ENCODE data around the gene NBEAL2.

Gene NBEAL2

GRCh38 chr3:46933261-46933660 is 46.2 kb upstream of the NBEAL2 start:
- TF ChIP-seq CTCF (IDR thresholded peaks at IDR 0.05; ENCODE audit: low read depth, low read length) = no peak
- DNase-seq (ENCODE audit: extremely low read depth, low read depth) = no peak

- no peak for TF ChIP-seq CTCF (IDR thresholded peaks at IDR 0.05; ENCODE audit: low read depth, low read length)
- no peak for DNase-seq (ENCODE audit: extremely low read depth, low read depth)
Measured at GRCh38 chr3:46934072-46934471, 45.4 kb upstream of the NBEAL2 start.

GRCh38 chr3:46934498-46935167 is 44.8 kb upstream of the NBEAL2 start:
- no peak for TF ChIP-seq CTCF (IDR thresholded peaks at IDR 0.05; ENCODE audit: low read depth, low read length)
- DNase-seq (ENCODE audit: extremely low read depth, low read depth) = no peak

- DNase-seq (ENCODE audit: extremely low read depth, low read depth) = peak; percentile 81
- TF ChIP-seq CTCF (IDR thresholded peaks at IDR 0.05; ENCODE audit: low read depth, low read length) = peak; percentile 81
Measured at GRCh38 chr3:46935168-46935858, 44.2 kb upstream of the NBEAL2 start.

- no peak for TF ChIP-seq CTCF (IDR thresholded peaks at IDR 0.05; ENCODE audit: low read depth, low read length)
- DNase-seq (ENCODE audit: extremely low read depth, low read depth) = no peak
Measured at GRCh38 chr3:46935989-46936558, 43.4 kb upstream of the NBEAL2 start.

- TF ChIP-seq CTCF (IDR thresholded peaks at IDR 0.05; ENCODE audit: low read depth, low read length) = no peak
- no peak for DNase-seq (ENCODE audit: extremely low read depth, low read depth)
Measured at GRCh38 chr3:46936733-46937250, 42.7 kb upstream of the NBEAL2 start.

- TF ChIP-seq CTCF (IDR thresholded peaks at IDR 0.05; ENCODE audit: low read depth, low read length) = no peak
- no peak for DNase-seq (ENCODE audit: extremely low read depth, low read depth)
Measured at GRCh38 chr3:46938118-46938517, 41.3 kb upstream of the NBEAL2 start.
